ENCODE data around the gene SLC9B2.

The SLC9B2 gene

DNA sequence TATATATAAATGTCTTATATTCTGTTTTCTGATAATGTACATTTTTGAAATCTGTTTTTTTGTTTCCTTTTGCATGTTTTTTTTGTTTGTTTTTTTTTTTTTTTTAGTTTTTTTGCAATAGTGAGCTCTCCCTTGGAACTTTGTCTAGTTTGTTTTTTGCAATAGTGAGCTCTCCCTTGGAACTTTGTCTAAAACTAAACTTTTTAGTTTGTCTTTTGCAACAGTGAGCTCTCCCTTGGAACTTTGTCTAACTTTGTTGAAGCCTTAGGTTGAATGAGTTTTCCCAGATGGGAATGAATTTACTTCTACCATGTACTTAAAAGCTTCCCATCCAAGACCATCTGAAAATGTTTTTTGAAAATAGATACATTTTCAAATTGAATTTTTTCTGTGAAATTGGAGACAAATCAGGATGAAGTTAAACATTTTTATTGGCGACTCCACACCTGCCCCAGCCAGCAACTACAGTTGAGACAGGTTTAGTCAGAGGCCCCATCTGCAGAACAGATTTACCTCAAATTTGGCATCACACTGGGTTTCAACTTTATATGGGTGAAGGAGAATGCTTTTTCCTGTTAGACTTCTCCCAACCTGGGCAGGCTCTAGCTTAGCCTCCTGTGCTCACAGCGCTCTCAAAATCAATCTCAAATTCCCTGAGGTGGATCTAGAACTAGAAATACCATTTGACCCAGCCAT lies 16.0 kb downstream of the SLC9B2 start:
- no peak overlapping the region for H3K4me3 ChIP-seq (ENCODE audit: low read length)
- no peak for TF ChIP-seq ZNF274 (IDR thresholded peaks at IDR 0.05; ENCODE audit: low read depth, low read length)

DNA sequence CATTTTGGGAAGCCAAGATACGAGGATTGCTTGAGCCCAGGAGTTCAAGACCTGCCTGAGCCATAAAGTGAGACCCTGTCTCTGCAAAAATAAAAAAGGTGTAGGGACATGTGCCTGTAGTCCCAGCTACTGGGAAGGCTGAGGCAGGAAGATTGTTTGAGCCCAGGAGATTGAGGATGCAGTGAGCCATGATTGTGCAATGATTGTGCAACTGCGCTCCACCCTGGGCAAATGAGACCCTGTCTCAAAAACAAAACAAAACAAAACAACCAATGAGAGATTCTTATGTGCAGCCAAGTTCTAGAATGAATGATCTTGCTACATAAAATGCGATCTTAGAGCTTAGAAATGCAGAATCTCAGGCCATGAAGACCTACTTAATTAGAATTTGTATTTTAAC lies 22.5 kb downstream of the SLC9B2 start:
- TF ChIP-seq ZNF274 (IDR thresholded peaks at IDR 0.05; ENCODE audit: low read depth, low read length), result no peak
- H3K4me3 ChIP-seq (ENCODE audit: low read length), result no peak overlapping the region

DNA sequence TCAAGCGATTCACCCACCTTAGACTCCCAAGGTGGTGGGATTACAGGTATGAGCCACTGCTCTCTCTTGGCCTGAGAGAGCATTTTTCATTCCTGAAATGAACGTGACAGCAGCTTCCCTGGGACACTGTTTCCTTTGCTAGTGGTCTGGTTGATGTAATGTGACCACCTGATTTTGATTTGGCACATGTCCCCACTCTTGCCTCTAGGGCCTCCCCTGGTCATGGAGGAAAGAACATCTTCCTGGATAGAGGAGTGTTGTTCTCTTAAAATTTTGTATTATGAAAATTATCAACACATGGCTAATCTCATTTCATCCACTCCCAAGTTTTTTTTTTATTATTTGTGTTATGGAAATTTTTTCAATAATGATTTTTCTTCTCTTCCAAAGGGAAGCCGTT lies 23.8 kb downstream of the SLC9B2 start:
- TF ChIP-seq ZNF274 (IDR thresholded peaks at IDR 0.05; ENCODE audit: low read depth, low read length), result no peak
- H3K4me3 ChIP-seq (ENCODE audit: low read length), result no peak overlapping the region

DNA sequence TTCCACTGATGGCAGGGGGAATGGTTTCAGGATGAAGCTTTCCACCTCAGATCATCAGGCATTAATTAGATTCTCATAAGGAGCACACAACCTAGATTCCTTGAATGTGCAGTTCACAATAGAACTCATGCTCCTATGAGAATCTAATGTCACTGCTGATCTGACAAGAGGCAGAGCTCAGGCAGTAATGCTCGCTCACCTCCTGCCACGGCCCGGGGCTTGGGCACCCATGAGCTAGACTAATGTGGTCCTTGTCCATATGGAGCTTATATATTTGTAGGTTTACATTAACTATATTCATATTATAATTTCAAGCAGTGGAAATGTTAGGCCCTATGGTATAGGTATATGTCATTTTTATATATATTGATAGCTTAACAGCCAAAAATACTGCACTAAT lies 24.4 kb downstream of the SLC9B2 start:
- H3K4me3 ChIP-seq (ENCODE audit: low read length), result no peak overlapping the region
- TF ChIP-seq ZNF274 (IDR thresholded peaks at IDR 0.05; ENCODE audit: low read depth, low read length), result no peak

DNA sequence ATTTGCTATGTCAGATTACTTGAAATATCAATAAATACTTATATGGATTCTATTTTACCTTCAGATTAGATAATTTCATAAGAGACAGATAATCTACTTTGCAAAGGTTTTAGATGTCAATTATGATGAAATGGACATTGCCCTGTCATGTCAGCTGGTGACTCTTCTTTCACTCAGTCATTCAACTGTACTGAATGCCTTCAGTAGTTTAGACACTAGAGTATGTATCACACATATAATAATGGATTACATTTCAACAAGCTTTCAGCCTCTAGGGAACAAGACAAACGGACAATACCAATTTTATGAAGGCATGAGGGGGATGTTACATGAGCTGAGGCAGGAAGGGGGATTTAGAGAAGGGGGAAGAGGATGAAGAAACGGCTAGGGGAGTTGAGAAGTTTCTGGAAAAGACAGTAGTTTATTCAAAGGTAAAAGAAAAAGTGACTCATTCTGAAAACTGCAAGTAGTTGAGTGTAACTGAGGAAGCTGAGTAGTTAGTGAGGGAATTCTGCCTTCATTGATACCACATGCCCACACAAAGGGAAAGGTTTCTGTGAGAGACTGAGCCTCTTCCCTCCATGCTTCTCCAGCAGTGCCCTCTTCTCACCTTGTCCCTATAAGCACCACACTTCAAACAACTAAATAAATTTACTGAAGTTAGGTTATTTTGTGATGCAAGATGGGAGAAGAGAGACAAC lies 25.7 kb downstream of the SLC9B2 start:
- no peak for TF ChIP-seq ZNF274 (IDR thresholded peaks at IDR 0.05; ENCODE audit: low read depth, low read length)
- no peak overlapping the region for H3K4me3 ChIP-seq (ENCODE audit: low read length)

DNA sequence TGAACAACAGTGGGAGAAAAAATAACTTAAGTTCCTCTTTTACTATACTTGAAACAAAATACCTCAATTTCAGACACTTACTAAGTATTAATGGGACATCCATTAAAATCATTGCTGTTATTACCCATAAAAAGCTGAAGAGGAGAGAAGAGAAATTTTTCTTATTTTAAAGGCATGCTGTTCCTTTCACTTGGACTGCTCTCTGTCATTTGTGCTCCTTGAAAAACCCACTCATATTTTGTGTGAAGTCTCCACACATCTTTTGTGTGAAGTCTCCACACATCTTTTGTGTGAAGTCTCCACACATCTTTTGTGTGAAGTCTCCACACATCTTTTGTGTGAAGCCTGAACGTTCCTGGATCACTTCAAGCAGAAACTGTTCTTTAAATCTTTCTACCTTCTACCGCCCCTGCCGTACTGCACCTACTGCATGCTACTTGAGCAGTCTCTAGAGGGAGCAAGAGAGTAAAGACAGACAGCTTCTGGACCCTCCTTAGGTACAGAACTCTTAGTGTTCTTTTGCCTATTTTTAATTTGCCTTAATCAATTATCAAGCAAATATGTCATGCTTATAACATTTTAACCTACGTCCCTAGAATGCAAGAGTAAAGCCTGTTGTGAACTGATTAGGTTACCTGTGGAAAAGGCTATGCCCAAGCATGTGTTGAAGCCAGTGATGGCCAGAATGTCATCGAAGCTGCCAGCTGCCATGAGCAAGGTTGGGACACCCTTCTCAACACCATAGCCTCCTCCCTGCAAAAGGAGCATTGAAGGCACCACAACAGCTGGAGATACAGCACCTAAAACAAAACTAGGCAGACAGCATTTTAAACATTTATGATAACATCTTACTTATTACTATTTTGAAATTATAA lies 29.9 kb downstream of the SLC9B2 start:
- TF ChIP-seq ZNF274 (IDR thresholded peaks at IDR 0.05; ENCODE audit: low read depth, low read length), result no peak

DNA sequence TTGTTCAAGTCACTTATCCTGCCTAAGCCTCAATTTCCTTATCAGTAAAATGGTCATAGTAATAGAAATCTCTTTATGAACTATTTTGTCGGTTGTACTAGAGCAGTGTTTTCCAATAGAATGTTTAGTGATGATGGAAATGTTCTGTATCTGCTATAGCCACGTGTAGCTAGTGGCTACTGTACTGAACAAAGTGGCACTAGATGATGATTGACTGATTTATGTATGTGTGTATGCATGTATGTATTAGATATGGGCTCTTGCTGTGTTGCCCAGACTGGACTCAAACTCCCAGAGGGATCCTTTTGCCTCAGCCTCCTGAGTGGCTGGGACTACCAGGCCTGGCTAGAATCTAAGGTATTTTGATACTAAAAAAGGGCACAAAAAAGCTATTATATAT lies 32.4 kb downstream of the SLC9B2 start:
- H3K4me3 ChIP-seq (ENCODE audit: low read length), result no peak overlapping the region
- no peak for TF ChIP-seq ZNF274 (IDR thresholded peaks at IDR 0.05; ENCODE audit: low read depth, low read length)

More for the DNA sequence above, 29.9 kb downstream of the SLC9B2 start:
- H3K4me3 ChIP-seq (ENCODE audit: low read length), result no peak overlapping the region

DNA sequence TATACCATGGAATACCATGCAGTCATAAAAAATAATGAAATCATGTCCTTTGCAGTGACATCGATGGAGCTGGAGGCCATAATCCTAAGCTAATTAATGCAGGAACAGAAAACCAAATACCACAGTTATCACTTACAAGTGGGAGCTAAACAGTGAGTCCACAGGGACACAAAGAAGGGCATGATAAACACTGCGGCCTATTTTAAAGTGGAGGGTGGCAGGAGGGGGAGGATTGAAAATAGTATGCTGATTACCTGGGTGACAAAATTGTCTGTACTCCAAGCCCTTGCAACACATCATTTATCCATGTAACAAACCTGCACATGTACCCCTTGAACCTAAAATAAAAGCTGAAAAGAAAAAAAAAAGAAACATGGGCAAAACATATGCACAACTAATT lies 40.4 kb downstream of the SLC9B2 start:
- no peak for TF ChIP-seq ZNF274 (IDR thresholded peaks at IDR 0.05; ENCODE audit: low read depth, low read length)

DNA sequence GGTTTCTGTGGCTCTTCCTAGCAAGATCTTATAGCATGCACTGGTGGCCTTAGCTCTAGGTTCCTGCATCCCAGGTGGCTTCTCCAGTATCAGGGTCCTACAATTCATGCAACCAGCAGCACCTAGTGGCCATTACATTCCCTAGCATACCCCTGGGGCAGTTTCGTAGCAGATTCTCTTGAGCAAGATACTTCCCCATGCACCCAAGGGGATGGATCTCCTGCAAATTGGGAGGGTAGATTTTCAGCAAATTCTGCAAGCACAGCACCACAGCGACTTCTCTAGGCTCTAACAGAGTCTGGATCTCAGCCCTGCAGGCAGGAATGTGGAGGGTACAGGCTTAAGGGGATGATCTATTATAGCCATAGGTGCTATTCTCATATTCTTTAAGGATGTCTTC lies 44.0 kb downstream of the SLC9B2 start:
- TF ChIP-seq ZNF274 (IDR thresholded peaks at IDR 0.05; ENCODE audit: low read depth, low read length), result no peak
- no peak overlapping the region for H3K4me3 ChIP-seq (ENCODE audit: low read length)

More for the DNA sequence above, 40.4 kb downstream of the SLC9B2 start:
- H3K4me3 ChIP-seq (ENCODE audit: low read length), result no peak overlapping the region

DNA sequence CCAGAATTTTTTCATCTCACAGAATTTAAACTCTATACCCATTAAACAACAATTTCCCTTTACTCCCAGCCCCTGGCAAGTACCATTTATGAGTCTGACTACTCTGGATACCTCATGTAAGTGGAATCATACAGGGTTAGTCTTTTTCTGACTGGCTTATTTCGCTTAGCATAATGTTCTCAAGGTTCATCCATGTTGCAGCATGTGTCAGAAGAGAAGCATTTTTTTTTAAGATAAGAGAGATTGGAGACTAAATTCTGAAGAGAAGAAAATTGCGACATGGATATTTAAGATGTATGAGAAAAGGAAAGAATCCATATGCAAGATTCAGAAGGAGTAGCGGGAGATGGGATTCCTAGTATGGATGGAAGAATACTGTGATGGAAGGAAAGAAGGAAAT lies 45.8 kb downstream of the SLC9B2 start:
- no peak for TF ChIP-seq ZNF274 (IDR thresholded peaks at IDR 0.05; ENCODE audit: low read depth, low read length)
- H3K4me3 ChIP-seq (ENCODE audit: low read length), result no peak overlapping the region

DNA sequence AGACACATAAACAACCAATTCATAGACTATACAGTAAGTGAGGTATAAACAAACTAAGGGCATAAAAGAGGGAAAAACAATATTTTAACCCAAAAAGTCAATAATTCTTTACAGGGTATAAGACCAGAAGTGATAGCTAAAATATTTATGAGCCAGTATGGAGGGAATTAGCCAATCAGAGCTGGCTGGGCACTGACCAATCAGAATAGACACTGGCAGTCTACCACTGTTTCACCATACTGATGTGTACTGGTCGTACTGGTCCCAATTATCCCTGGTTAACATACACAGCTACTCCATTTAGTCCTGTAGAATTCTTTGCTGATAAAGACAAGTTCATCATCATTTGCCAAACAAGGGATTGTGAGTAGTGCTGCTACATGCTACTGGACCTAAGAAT lies 47.3 kb downstream of the SLC9B2 start:
- TF ChIP-seq ZNF274 (IDR thresholded peaks at IDR 0.05; ENCODE audit: low read depth, low read length), result no peak
- H3K4me3 ChIP-seq (ENCODE audit: low read length), result no peak overlapping the region

DNA sequence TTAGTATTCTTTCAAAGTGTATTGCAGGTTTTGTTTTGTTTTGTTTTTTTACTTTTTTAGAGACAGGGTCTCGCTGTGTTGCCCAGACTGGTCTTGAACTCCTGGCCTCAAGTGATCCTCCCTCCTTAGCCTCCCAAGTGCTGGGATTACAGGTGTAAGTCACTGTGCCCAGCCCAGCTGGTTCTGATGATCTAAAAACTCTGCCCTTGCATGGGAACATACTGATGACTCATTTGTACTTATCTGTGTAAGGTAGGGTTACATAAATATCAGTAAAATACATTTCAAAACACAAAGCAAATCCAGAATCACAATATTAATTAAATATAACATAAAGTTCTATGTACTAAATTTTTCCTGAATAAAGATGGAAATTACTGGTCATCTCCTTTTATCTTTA lies 49.7 kb downstream of the SLC9B2 start:
- no peak overlapping the region for H3K4me3 ChIP-seq (ENCODE audit: low read length)
- TF ChIP-seq ZNF274 (IDR thresholded peaks at IDR 0.05; ENCODE audit: low read depth, low read length), result no peak

DNA sequence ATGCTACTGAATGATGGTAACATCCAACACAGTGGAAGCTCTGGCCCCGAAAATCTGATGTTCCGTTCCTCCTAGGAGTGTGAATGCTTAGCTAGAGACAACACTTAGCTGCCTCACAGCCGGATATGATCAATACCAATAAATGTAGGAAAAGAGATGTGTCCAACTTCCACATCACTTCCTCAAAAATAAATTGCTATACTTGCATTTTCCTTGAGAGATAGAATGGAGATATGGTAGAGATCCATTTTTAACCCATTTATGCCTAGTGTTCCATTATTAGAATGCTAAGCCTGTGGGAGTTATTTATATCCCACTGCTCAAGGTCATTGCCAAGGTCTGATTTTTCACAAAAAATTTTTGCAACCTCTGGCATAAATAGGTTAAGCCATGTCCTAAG lies 51.6 kb downstream of the SLC9B2 start:
- TF ChIP-seq ZNF274 (IDR thresholded peaks at IDR 0.05; ENCODE audit: low read depth, low read length), result no peak
- no peak overlapping the region for H3K4me3 ChIP-seq (ENCODE audit: low read length)

DNA sequence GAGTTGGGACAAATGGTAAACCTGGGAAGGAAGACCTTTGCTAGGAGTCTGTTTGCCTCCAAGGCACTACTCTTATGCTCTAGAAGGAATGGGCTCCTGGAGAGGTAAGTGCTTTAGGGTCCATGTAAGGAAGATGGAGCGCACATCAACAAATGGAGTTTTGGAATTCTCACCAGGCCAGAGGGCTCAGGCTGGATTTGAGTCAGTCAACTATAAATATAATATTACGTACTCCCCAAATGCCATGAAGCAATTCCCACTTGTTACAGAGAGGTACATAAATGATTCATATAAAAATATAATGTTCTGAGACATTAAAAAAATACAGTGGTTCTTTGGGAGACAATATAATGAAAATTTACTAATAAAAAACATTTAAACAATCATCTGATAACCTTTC lies 55.4 kb downstream of the SLC9B2 start:
- H3K4me3 ChIP-seq (ENCODE audit: low read length), result no peak overlapping the region
- no peak for TF ChIP-seq ZNF274 (IDR thresholded peaks at IDR 0.05; ENCODE audit: low read depth, low read length)
